Measurements from ENCODE around the gene FOXP1.

The FOXP1 gene

GRCh38 chr3:71524672-71525071, 58.9 kb downstream of the FOXP1 start:
- DNase-seq (ENCODE audit: insufficient read length, low spot score) (no peak), FAIRE-seq (no peak)
- no peak for TF ChIP-seq POU2F2 (IDR thresholded peaks at IDR 0.05; ENCODE audit: low read depth, low read length)
- TF ChIP-seq POLR2AphosphoS5 (IDR thresholded peaks at IDR 0.05; ENCODE audit: low read depth, low read length) = no peak
- TF ChIP-seq TAF1 (IDR thresholded peaks at IDR 0.05; ENCODE audit: low read depth, low read length) = no peak
- no peak for TF ChIP-seq SPI1 (IDR thresholded peaks at IDR 0.05; ENCODE audit: low read depth, low read length)
- TF ChIP-seq PAX5 (IDR thresholded peaks at IDR 0.05; ENCODE audit: insufficient read depth, low read length, severe bottlenecking) = no peak
- no peak for TF ChIP-seq POLR2A (IDR thresholded peaks at IDR 0.05; ENCODE audit: low read depth, low read length)

DNA sequence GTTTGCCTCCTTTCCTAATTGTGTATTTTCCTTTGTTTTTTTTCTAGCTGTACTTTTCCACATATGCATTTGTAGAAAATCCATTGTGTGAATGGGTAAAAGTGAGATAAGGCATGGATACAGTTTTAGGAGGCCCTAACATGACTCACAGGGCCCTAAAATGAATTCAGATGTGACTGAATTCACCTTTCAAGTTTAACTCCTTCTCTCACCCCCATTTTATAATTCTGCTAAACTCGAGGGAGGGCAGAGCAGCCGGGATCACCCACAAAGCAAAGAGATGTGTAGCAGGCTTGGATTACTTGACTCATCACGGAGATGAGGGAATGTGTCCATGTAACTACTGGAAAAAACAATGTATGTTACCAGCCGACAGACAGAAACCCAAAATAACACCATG, 59.9 kb downstream of the FOXP1 start:
- DNase-seq (ENCODE audit: insufficient read length, low spot score) (no peak), FAIRE-seq (no peak)
- TF ChIP-seq TAF1 (IDR thresholded peaks at IDR 0.05; ENCODE audit: low read depth, low read length) (no peak), POLR2A (IDR thresholded peaks at IDR 0.05; ENCODE audit: low read depth, low read length) (no peak), PAX5 (IDR thresholded peaks at IDR 0.05; ENCODE audit: insufficient read depth, low read length, severe bottlenecking) (no peak), POU2F2 (IDR thresholded peaks at IDR 0.05; ENCODE audit: low read depth, low read length) (no peak), SPI1 (IDR thresholded peaks at IDR 0.05; ENCODE audit: low read depth, low read length) (no peak), POLR2AphosphoS5 (IDR thresholded peaks at IDR 0.05; ENCODE audit: low read depth, low read length) (no peak)

DNA sequence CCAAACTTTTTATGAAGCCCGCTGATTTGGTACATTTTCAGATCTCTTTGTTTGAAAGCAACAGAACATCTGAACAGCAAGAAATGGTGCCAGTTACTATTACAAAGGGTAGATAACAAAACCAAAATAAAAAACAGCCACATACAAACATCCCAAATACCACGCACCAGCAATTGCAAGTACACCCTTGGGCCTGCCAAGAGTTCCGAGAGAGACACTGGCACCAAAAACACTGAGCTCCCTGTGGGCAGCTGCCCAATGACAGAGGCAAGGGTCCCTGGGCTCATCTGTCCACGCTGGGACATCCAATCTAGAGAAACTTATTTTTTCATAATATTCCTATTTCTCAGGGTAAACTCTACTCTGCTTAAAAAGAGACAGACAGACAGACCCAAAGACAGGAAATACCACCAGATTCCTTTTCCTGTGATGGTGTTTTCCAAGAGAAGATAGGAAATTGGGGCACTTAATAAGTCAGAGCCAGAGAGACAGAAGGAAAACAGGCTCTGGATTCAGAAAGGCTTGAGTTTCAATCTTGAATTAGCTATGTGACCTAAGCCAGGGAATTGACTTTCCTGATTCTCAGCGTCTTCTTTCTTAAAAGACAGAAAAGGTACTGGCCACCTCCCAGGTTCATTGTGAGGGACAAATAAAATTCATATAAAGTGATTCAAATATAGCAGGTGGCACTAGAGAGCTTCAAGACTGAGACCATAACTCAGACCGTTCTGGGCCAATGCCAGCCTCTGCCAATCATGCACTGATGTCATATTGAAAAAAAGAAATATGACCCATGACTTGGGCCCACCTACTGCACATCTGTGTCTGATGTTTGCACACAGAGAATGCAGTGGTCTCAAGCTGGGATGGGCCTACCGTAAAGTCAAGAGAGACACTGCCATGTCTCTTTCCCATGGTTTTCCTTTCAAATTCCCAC, 61.3 kb downstream of the FOXP1 start:
- no peak for DNase-seq (ENCODE audit: insufficient read length, low spot score)
- TF ChIP-seq POLR2A (IDR thresholded peaks at IDR 0.05; ENCODE audit: low read depth, low read length) (no peak), SPI1 (IDR thresholded peaks at IDR 0.05; ENCODE audit: low read depth, low read length) (no peak), PAX5 (IDR thresholded peaks at IDR 0.05; ENCODE audit: insufficient read depth, low read length, severe bottlenecking) (no peak), POU2F2 (IDR thresholded peaks at IDR 0.05; ENCODE audit: low read depth, low read length) (no peak), POLR2AphosphoS5 (IDR thresholded peaks at IDR 0.05; ENCODE audit: low read depth, low read length) (no peak), TAF1 (IDR thresholded peaks at IDR 0.05; ENCODE audit: low read depth, low read length) (no peak)
- no peak for FAIRE-seq

GRCh38 chr3:71521021-71521352, 62.5 kb downstream of the FOXP1 start:
- FAIRE-seq (no peak), DNase-seq (ENCODE audit: insufficient read length, low spot score) (no peak)
- TF ChIP-seq POLR2A (IDR thresholded peaks at IDR 0.05; ENCODE audit: low read depth, low read length) (no peak), POU2F2 (IDR thresholded peaks at IDR 0.05; ENCODE audit: low read depth, low read length) (no peak), TAF1 (IDR thresholded peaks at IDR 0.05; ENCODE audit: low read depth, low read length) (no peak), PAX5 (IDR thresholded peaks at IDR 0.05; ENCODE audit: insufficient read depth, low read length, severe bottlenecking) (no peak), SPI1 (IDR thresholded peaks at IDR 0.05; ENCODE audit: low read depth, low read length) (no peak), POLR2AphosphoS5 (IDR thresholded peaks at IDR 0.05; ENCODE audit: low read depth, low read length) (no peak)

DNA sequence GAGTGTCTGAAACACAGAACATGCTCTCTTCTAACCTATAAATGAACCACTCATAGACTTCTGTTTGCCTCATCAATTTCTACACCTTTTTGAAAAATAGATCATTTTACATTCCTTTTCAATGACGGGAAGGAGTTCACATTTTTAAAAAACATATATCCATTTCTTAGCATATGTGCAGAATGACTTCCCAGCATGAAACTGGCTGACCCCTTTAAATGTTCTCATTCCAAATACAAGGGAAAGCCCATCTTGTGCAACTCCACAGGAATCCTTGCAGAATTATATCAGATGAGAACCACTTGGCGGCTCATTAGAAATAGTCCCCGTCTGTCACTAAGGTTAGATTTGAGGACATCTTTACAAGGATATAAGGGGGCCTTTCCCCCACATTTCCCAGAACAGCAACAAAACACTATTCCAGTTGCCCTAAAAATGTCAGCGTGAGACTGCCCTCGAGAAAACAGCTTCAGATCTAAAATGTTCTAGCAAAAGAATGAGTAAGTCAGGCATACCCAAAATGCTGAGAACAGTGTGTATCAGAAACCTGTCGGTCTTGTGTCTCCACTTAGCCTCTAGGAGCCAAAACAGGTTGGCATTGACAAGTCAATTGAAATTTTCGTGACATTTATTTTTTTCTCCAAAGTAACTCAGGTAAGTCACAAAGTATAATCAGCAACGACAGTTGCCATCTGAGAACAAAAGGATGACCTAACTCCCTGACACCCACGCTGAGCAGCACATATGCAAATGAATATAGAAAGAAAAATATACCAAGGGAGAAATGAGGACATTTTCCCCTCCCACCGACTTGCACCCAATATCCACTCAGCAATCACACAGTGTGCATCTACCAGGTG, 63.1 kb downstream of the FOXP1 start:
- TF ChIP-seq POU2F2 (IDR thresholded peaks at IDR 0.05; ENCODE audit: low read depth, low read length) (no peak), POLR2A (IDR thresholded peaks at IDR 0.05; ENCODE audit: low read depth, low read length) (no peak), SPI1 (IDR thresholded peaks at IDR 0.05; ENCODE audit: low read depth, low read length) (no peak), POLR2AphosphoS5 (IDR thresholded peaks at IDR 0.05; ENCODE audit: low read depth, low read length) (no peak), PAX5 (IDR thresholded peaks at IDR 0.05; ENCODE audit: insufficient read depth, low read length, severe bottlenecking) (no peak), TAF1 (IDR thresholded peaks at IDR 0.05; ENCODE audit: low read depth, low read length) (no peak)
- DNase-seq (ENCODE audit: insufficient read length, low spot score) (no peak), FAIRE-seq (no peak)

- DNase-seq (ENCODE audit: insufficient read length, low spot score) (no peak), FAIRE-seq (no peak)
- TF ChIP-seq POLR2A (IDR thresholded peaks at IDR 0.05; ENCODE audit: low read depth, low read length) = no peak
- TF ChIP-seq PAX5 (IDR thresholded peaks at IDR 0.05; ENCODE audit: insufficient read depth, low read length, severe bottlenecking) = no peak
- TF ChIP-seq POLR2AphosphoS5 (IDR thresholded peaks at IDR 0.05; ENCODE audit: low read depth, low read length) = no peak
- no peak for TF ChIP-seq SPI1 (IDR thresholded peaks at IDR 0.05; ENCODE audit: low read depth, low read length)
- no peak for TF ChIP-seq POU2F2 (IDR thresholded peaks at IDR 0.05; ENCODE audit: low read depth, low read length)
- TF ChIP-seq TAF1 (IDR thresholded peaks at IDR 0.05; ENCODE audit: low read depth, low read length) = no peak
Measured at GRCh38 chr3:71518089-71518488, 65.4 kb downstream of the FOXP1 start.

- no peak for TF ChIP-seq POLR2A (IDR thresholded peaks at IDR 0.05; ENCODE audit: low read depth, low read length)
- FAIRE-seq (no peak), DNase-seq (ENCODE audit: insufficient read length, low spot score) (no peak)
Measured at GRCh38 chr3:71517271-71517791, 66.2 kb downstream of the FOXP1 start.

DNA sequence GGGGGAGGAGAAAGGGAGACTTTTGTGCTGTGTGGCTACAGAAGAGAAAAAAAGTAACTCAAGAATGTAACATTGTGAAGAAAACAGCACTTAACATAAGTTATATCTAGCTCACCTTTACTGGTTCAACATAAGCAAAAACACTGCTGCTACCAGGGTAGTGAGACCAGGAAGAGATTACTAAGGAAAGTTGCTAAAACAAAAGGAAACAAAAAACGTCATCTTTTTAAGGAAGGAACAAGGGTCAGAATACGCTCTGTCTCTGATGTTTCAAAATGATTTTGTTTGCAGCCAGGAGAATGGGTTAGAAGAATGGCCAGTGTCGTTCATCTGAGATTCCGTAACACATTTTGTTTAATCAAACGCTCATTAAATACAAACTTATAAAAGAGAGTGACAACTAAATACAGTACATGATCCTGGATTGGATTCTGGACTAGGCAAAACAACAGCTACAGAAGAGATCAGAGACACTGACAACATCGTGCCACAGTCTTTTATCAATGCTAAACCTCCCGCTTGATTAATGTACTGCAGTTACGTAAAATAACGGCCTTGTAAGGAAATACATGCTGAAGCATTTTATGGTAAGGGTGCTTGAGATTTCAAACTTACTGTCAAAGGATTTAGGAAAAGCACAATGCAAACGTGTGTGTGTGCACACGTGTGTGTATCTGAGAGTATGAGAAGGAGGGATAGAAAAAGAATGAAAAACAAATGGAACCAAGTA, 67.7 kb downstream of the FOXP1 start:
- FAIRE-seq = no peak
- TF ChIP-seq POLR2A (IDR thresholded peaks at IDR 0.05; ENCODE audit: low read depth, low read length) (no peak), PAX5 (IDR thresholded peaks at IDR 0.05; ENCODE audit: insufficient read depth, low read length, severe bottlenecking) (no peak), TAF1 (IDR thresholded peaks at IDR 0.05; ENCODE audit: low read depth, low read length) (no peak), POLR2AphosphoS5 (IDR thresholded peaks at IDR 0.05; ENCODE audit: low read depth, low read length) (no peak), SPI1 (IDR thresholded peaks at IDR 0.05; ENCODE audit: low read depth, low read length) (no peak), POU2F2 (IDR thresholded peaks at IDR 0.05; ENCODE audit: low read depth, low read length) (no peak)
- no peak for DNase-seq (ENCODE audit: insufficient read length, low spot score)
